ENCODE results near the gene HSD3B1.
"Not testable (repeated sequence)": the region's sequence is repeated elsewhere in the genome, so short reads cannot be mapped to it uniquely, and the experiment has no call there.

HSD3B1 gene

DNA sequence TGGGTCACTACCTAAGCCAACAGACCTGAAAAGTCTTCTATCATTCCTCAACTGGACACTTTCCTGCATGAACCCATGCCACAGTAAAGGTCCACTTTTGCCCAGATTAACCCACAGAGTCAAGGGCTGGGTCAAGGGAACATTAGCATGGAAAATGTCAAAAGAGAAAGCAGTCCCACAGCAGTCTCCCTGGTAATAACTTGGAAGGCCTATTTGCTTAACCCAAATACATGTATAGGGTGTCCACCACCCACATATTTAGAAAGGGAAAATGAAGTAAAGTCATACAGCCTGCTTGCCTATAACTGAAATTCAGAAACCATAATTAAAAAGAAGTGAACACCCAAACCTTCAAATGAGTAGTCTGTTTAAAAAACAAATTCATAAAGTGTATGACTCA is 16.1 kb upstream of the HSD3B1 start:
- no peak for DNase-seq (ENCODE audit: low spot score)

DNA sequence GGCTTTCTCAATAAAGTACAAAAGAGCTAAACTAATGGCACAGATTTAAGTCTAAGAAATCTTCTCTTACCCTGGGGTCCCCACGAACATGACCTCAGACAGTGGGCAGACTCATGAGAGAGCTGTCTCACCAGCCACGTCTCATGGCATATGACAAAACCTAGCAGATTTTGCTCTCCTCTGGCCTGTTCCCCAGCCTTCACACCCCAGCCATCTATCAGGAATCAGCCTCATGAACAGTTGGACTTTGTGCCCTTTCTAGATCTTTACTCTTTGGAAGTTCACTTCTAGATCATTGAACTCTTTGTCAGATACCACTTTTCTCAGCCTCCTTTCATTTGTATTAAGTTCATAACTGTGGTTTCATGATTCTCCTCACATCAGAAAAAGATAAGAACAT is 14.2 kb upstream of the HSD3B1 start:
- no peak for DNase-seq (ENCODE audit: low spot score)

DNA sequence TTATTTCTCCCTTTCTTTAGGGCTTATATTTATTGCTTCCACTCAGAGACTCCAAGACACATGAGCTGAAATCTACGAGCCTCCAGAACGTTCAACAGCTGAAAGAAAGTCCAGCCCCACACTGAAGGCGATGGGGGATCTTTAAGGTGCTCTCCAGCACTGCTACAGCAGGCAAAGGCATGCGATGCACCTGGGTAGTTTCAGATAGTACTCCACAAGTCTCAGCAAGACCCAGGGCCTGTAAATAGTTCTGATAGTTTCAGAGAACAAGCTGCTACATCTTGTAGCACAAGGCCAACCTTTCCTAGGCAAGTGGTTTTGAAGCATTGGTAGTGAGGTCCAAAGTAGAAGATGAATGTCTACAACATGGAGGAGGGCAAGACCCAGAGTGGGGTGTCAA is 2.2 kb upstream of the HSD3B1 start:
- no peak for DNase-seq (ENCODE audit: low spot score)

DNA sequence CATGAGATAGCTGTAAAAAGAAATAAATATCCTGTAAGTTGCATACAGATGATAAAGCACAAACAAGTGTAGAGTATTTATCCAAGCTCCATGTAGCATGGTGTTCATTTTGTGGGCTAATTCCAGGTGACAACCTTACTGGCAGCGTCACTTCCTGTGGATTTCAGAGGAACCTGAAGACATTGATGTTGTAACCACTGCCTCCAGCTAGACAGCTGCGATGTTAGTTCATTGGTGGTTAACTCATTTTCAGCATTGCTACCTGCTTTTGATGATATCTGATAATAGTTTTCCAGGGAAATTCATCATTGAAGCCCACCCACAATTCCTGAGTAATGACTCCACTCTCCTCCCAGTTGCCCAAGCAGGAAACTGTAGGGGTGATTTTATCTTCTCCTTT is 3.0 kb downstream of the HSD3B1 start:
- no peak for DNase-seq (ENCODE audit: low spot score)

DNA sequence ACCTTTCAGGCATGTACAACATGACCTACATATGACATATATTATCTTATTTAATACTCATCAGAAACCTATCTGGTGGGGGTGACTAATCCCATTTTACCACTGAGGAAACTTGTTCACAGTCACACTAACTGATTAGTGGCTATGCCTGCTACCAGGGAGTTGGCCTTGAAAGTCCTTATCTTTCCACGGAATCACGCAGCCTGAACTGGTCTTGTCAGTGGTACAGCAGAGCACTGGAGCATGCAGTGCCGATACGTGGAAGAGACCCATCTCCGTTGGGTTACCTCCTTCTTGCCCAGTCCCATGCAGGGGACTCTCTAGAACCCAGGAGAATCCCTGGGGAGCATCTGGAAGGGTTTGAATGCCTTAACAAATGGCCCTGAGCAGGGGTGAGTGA is 8.2 kb downstream of the HSD3B1 start:
- no peak for DNase-seq (ENCODE audit: low spot score)

DNA sequence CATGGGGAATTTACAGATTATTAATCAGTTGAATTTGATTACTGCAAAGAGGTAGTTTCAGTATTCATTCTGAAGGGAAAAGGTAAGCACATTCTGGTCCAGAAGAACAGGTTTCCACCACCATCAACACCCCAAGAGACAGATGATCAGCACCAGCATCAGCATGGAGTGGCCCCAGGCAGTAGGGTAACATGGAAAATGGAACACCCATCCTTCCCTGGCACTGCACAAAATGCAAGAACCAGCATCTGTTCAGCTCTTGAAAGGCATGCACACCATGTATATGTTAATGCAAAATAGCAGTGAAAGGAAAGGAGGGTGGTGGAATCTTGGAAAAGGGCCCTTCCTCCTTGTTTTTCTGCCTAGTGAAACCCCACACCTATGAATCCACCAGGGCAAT is 9.2 kb downstream of the HSD3B1 start:
- no peak for DNase-seq (ENCODE audit: low spot score)

DNA sequence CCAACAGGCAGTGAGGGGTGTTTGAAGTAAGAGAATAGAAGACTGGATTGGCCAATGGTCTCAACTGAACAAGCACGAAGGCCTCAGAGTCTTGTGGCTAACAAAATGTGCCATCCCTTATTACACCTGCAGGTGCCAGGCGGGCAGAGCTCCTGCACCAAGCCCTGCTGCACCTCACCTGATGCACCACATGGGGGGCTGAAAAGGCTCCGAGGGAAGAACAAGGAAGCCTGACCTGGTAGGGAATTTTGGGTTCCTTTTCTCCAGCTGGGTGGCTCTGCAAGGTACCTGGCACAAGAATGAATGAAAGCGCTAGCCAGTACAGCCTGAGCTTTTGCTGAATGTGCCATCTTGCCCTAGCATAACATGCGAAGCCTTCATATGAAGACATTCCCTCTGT is 9.7 kb downstream of the HSD3B1 start:
- no peak for DNase-seq (ENCODE audit: low spot score)

DNA sequence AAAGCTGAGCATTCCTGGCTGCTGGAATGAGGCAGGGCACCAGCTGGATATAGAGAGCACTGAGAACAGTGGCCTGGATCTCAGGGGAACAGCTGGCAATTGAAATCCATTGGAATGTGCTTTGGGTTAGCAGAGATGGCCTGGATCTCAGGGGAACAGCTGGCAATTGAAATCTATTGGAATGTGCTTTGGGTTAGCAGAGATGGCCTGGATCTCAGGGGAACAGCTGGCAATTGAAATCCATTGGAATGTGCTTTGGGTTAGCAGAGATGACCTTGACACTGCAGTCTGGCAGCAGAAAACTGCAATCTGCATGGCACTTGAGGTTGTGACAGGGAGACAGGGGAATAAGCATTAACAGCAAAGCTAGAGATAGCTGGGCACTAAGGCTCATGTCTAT is 10.7 kb downstream of the HSD3B1 start:
- not testable (repeated sequence) for DNase-seq (ENCODE audit: low spot score)

DNA sequence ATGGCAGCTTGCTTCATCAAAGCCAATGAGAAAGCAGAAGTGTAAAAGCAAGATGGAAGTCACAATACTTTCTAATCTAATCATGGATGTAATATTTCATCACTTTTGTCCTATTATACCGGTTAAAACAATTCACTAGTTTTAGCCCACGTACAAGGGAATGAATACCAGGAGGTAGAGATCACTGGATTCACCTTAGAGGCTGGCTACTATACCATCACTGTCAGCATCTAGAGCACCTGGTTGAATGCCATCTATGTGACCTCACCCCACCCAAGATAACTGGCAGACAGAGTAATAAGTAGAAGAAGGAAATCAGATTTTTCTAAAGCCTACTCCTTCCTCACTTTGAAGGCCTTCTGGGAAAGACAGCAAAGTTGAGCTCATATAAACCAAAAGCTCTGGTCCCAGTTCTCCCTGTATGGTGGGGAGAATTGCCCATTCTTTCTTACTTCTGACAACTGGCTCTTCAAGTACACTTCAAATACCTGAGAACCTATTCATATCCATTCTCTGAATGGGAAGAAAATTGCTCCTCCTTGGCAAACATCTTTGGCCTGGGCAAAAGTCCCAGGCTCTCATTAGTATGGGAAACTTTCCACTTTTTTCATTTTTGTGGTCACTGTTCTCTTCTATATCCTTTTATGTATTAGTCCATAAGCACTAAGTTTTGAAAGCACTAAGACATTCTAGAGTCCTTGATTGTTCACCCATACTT is 24.8 kb downstream of the HSD3B1 start:
- no peak for DNase-seq (ENCODE audit: low spot score)

DNA sequence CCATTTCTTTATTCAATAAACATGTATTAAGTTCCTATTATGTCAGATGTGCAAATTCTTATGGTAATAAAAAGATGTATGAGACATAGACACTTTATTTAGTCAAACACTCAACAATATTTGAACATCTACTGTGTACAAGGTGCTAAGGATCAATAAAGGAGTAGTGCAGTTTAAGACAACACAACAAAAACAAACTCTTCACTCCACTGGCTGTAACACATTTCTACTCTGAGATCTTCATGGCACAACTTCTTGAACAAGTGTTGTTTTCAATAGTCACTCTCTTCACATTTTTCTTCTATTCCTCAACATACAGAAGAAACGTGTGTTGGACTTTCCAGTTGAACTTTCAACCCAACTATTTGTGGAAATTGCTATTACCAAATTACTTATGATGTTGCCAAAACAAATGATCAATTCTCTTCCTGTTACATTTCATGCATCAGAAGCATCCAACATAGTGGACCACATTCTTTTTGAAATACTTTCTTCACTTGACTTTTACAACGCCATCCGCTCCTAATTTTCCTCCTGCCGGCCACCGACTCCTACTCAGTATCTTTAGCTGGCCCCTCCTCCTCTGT is 25.4 kb downstream of the HSD3B1 start:
- no peak for DNase-seq (ENCODE audit: low spot score)

DNA sequence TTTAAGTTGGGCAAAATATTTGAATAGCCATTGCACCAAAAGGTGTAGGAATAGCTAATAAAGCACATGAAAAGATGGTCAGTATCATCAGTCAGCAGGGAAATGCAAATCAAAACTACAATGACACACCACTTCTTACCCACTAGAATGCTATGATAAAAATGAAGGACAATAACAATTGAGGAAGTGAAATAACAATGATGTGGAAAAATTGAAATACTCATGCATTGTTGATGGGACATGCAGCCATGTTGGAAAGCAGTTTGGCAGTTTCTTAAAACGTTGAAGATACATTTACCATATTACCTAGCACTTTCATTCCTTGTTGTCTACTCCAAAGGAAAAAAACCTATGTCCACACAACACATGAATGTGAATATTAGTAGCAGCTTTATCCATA is 28.4 kb downstream of the HSD3B1 start:
- no peak for DNase-seq (ENCODE audit: low spot score)

DNA sequence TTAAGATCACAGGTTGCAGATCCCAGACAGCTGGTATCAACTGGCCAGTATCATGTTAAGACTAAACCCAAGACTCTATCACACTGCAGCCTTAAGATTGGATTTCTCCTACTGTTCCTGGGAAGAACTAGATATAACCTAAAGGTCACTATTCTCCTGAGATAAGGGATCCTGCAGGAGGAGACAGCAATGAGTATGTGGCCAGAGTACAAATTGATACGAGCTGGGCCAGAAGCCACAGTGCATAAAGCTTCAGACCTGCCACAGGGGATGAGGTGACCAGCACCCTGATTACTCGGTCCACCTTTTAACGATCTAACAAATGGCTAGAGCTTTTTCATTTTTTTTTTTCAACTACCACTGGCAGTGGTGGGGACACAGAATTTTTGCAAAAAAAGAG is 31.0 kb downstream of the HSD3B1 start:
- no peak for DNase-seq (ENCODE audit: low spot score)

DNA sequence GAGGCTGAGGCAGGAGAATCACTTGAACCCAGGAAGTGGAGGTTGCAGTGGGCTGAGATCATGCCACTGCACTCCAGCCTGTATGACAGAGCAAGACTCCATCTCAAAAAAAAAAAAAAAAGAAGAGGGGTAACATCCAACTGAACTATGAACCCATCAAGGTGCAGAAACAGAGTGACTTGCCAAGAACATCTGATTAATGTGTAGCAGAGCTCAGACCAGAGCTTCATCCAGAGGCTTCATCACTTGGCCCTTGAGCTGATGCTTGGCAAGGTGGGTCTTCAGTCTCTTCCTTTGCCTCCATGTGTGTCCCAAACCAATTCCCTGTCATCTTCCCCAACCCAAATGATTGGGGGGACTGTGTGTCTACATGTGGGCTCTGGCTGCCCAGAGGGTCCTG is 32.6 kb downstream of the HSD3B1 start:
- DNase-seq (ENCODE audit: low spot score), result no peak

DNA sequence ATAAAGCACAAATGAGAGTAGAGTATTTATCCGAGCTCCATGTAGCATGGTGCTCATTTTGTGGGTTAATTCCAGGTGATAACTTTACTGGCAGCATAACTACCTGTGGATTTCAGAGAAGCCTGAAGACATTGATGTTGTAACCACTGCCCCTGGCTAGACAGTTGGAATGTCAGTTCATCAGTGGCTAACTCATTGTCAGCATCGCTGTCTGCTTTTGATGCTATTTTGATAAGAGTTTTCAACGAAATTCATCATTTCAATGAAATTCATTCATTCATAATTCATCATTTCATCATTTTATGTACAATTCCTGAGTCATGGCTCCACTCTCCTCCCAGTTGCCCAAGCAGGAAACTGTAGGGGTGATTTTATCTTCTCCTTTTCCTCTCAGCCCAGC is 34.4 kb downstream of the HSD3B1 start:
- DNase-seq (ENCODE audit: low spot score), result no peak

DNA sequence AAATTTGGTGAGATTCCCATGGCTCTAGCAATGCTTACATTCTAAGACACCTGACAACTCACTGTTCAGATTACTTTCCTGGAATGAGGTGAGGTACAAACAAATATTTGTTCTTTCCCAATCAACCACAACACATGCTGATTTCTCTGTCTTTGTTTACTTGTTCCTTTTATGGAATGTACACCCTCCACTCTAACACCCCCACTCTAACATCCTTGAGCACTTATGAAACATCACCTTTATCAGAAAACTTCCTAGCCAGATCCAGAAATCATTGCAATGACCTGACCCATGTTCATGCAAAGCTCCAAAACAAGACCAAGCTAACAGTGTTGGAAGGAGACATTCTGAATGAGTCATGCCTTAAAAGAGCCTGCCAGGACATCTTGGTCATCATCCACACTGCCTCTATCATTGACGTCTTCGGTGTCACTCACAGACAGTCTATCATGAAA is 35.5 kb downstream of the HSD3B1 start:
- no peak for DNase-seq (ENCODE audit: low spot score)

DNA sequence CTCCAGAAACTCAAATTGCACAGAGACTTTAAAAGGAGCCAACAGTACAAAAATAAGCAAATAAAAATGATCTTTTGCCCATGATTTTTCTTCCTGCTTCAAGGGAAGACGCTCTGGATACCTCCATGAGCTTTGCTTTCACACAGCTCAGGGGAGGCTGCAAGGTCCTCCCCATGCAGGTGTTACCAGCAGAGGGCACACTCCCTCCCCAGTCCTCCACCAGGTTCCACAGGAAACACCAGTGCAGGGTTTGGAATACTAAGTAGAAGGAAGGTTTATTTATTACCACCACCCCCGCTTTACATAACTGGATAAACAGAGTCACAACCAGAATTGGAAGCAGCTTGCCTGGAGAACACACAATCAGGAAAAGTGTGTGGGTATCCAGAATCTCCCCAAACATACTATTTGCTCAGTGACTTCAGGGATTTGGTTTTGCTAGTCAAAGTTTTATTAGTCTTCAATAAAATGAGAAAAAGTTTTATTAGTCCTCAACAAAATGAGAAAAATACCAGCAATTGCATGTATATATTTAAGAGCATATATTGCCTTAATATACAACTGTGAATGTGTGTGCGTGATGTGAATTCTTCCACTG is 37.3 kb downstream of the HSD3B1 start:
- peak; percentile 34 for DNase-seq (ENCODE audit: low spot score)

DNA sequence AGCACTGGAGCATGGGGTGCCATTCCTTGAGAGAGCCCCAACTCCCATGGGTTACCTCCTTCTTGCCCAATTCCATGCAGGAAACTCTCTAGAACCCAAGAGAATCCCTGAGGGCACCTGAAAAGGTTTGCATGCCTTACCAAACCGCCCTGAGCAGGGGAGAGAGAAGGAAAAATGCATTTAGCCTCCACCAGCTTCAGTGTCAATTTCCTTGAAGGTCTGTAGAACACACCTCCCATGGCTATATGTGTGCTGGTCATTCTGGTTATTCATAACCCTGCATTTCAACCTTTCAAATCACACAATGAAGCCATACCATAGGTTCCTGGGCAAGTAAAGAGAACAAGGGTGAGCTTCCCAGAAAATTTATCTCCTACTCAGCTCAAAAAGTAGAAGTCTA is 39.6 kb downstream of the HSD3B1 start:
- DNase-seq (ENCODE audit: low spot score), result no peak

DNA sequence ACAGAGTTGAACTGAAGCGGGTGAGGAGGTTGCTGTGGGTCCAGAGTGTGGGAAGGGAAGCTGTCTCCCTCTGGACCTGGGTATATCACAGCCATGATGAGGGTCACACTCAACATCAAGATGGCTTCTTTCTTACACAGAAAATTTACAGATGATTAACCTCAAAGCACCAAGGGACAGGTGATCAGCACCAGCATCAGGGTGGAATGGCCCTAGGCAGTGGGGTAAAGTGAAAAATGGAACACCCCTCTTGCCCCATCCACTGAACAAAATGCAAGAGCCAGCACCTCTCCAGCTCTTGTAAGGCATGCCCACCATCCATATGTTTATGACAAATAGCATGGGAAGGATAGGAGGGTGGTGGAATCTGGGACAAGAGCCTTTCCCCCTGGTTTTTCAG is 40.3 kb downstream of the HSD3B1 start:
- DNase-seq (ENCODE audit: low spot score), result no peak

DNA sequence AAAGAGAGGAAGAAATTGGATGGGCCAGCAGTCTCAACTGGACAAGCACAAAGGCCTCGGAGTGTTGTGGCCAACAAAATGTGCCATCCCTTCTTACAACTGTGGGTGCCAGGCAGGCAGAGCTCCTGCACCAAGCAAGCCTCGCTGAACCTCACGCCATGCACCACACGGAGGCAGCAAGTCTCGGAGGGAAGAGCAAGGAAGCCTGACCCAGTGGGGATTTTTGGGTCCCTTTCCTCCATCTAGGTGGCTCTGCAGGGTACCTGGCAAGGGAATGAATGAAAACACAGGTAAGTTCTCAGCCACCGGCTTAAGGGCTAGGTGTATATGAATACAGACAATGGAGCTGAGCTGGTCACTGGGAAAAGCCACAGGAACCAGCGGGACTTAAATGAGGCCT is 40.8 kb downstream of the HSD3B1 start:
- DNase-seq (ENCODE audit: low spot score), result no peak

DNA sequence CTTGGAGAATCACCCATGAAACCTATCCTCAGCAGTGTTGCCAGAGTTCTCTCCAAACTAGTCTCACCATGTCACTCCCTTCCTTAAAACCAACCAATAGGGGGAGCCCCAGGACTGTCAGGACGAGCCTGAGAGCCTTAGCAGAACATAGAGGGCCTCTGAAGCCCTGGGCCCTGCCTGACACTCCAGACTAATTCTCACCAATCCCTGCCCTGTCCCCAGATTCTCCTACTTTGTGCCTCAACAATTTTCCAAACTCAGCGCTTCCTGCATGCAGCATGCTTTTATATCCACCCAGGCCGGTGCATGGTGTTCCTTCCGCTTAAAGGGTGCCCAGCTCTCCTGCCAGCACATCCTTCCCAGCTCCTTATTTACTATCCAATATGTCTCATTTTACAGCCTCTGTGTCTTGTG is 42.7 kb downstream of the HSD3B1 start:
- peak; percentile 63 for DNase-seq (ENCODE audit: low spot score)

DNA sequence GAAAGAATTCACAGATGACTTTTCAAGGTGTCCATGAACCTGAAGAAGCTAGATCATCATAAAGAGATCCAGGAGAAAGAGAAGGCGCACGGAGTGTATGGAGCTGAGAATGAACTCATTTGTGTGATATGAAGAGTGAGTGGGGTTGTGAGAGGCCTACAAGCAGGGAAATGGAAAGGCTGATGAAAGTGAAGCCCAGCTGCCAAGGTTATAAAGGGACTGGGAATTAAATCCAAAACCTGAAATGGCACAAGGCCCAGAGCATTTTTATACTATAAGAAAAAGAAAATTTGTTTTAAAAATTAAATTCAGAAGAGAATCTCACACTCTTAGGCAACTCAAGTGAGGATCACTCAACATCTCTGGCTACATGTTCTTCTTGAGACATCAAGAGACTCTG is 43.4 kb downstream of the HSD3B1 start:
- no peak for DNase-seq (ENCODE audit: low spot score)

DNA sequence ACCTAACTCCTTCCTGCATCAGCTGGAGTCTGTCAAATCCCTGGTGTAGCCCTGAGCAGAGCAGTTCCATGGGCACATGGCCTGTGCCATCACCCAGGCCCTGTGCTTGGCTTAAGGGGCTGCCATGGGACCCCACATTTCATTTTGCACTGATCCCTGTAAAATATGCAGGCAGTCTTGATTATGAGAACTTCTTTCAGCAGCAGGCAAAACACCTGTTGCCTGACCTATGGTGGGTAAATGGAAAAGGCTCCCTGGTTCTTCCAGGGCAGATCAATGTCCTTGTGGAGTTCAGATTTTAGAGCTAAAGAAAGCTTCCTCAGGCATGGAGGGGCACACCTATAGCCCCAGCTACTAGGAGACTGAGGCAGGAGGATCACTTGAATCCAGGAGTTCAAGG is 44.2 kb downstream of the HSD3B1 start:
- DNase-seq (ENCODE audit: low spot score), result no peak

DNA sequence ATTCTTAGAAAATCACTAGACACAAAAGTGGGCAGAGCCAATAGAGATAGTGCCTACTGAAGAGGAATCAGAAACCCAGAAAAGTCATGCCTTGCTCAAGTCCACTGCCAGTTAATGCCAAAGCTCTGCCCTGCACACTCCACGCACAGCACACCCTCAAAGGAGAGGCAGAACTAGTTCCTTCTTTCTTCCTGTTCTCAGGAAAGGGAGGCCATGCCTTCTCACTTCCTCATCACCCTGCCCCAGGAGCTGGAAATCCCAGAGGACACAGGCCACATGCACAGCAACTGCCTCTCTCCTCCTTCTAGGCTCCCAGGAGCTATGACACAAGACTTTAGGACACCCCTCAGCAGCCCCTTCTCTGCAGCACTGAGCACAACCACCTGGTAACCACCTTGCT is 45.6 kb downstream of the HSD3B1 start:
- DNase-seq (ENCODE audit: low spot score), result not testable (repeated sequence)

Measured in kidney tubule cell (primary cell).